ENCODE data around the gene ADAMTS13. TPM values are rescaled to one million over a fixed set of nuclear protein-coding genes. Genes with fewer than 3 reads are reported as not detected.

ADAMTS13 gene
- total RNA-seq, 1 experiment from 2014 or later = 4.7 TPM

- CTCF ChIA-PET = no interaction called here
- no peak overlapping the region for H3K4me3 Mint-ChIP-seq (ENCODE audit: low read depth, unreplicated experiment)
- peaks cover 39% of the 10 kb centered on the region for H3K27me3 Mint-ChIP-seq (ENCODE audit: unreplicated experiment)
- no peak for TF ChIP-seq CTCF (IDR thresholded peaks at IDR 0.05; ENCODE audit: unreplicated experiment)
- DNase-seq = no peak
- BruUV-seq (replicated peaks) = no TSS peak
- H3K4me1 Mint-ChIP-seq (ENCODE audit: low read depth, unreplicated experiment) = no peaks in the 10 kb centered on the region
- intact Hi-C loops (cut with micrococcal nuclease; ENCODE audit: unreplicated experiment) = no loop called here
- peaks cover 5% of the 10 kb centered on the region for H3K36me3 Mint-ChIP-seq (ENCODE audit: insufficient read depth, unreplicated experiment)
- no peaks in the 10 kb centered on the region for H3K9me3 Mint-ChIP-seq (ENCODE audit: low read depth, unreplicated experiment)
- H3K27ac Mint-ChIP-seq (ENCODE audit: unreplicated experiment) = no peak overlapping the region
Observed at GRCh38 chr9:133397895-133398294, 24.3 kb upstream of the ADAMTS13 start.

DNA sequence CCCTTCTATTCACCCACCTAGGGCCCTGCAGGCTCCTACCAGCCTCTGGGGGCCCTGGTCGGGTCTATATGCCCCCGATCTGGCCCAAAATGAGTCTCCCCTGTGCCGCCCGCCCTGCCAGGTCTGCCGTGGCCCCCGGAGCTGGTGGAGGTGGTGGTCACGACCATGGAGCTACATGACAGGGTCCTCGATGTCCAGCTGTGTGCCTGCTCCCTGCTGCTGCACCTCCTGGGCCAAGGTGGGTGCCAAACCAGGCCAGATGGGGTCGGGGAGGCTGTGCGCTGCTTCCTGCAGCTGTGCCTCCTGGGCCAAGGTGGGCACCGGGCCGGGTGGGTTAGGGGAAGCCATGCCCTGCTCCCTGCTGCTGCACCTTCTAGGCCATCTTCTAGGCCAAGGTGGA lies 21.9 kb upstream of the ADAMTS13 start:
- CTCF ChIA-PET = no interaction called here
- Mint-ChIP-seq H3K4me1 (ENCODE audit: low read depth, unreplicated experiment) (no peaks in the 10 kb centered on the region), H3K4me3 (ENCODE audit: low read depth, unreplicated experiment) (no peak overlapping the region), H3K27me3 (ENCODE audit: unreplicated experiment) (peaks cover 20% of the 10 kb centered on the region), H3K9me3 (ENCODE audit: low read depth, unreplicated experiment) (no peaks in the 10 kb centered on the region), H3K36me3 (ENCODE audit: insufficient read depth, unreplicated experiment) (peaks cover 12% of the 10 kb centered on the region), H3K27ac (ENCODE audit: unreplicated experiment) (no peak overlapping the region)
- no TSS peak for BruUV-seq (replicated peaks)
- intact Hi-C loops (cut with micrococcal nuclease; ENCODE audit: unreplicated experiment) = loop anchor here (5.0 to 10.0 kb wide), 2 partner anchors 55 to 213 kb away; partner anchors contain the start of genes MED22 and RPL7A
- no peak for DNase-seq
- no peak for TF ChIP-seq CTCF (IDR thresholded peaks at IDR 0.05; ENCODE audit: unreplicated experiment)

GRCh38 chr9:133401588-133401987 lies 20.6 kb upstream of the ADAMTS13 start:
- peaks cover 13% of the 10 kb centered on the region for H3K27me3 Mint-ChIP-seq (ENCODE audit: unreplicated experiment)
- CTCF ChIA-PET = no interaction called here
- no TSS peak for BruUV-seq (replicated peaks)
- DNase-seq = no peak
- no peaks in the 10 kb centered on the region for H3K4me1 Mint-ChIP-seq (ENCODE audit: low read depth, unreplicated experiment)
- no peak overlapping the region for H3K27ac Mint-ChIP-seq (ENCODE audit: unreplicated experiment)
- intact Hi-C loops (cut with micrococcal nuclease; ENCODE audit: unreplicated experiment) = loop anchor here (5.0 to 10.0 kb wide), 2 partner anchors 57 to 214 kb away; partner anchors contain the start of genes MED22 and RPL7A
- H3K4me3 Mint-ChIP-seq (ENCODE audit: low read depth, unreplicated experiment) = no peak overlapping the region
- peaks cover 12% of the 10 kb centered on the region for H3K36me3 Mint-ChIP-seq (ENCODE audit: insufficient read depth, unreplicated experiment)
- no peaks in the 10 kb centered on the region for H3K9me3 Mint-ChIP-seq (ENCODE audit: low read depth, unreplicated experiment)
- TF ChIP-seq CTCF (IDR thresholded peaks at IDR 0.05; ENCODE audit: unreplicated experiment) = no peak

DNA sequence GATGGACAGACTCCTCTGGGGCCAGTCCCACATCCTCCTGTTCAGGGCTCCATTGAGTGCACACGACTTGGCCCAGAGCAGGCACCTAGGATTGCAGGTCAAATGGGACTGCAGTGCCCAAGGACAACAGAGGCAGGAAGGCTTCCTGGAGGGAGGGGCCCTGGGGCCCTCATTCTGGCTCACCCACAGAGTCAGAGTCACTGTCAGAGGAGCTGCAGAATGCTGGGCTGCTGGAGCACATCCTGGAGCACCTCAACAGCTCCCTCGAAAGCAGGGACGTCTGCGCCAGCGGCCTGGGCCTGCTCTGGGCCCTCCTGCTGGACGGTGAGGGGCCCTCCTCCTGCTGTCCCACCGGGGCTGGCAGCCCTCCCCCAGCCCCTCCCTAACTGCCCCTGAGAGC lies 19.5 kb upstream of the ADAMTS13 start:
- Mint-ChIP-seq H3K27me3 (ENCODE audit: unreplicated experiment) (peaks cover 3% of the 10 kb centered on the region), H3K4me3 (ENCODE audit: low read depth, unreplicated experiment) (no peak overlapping the region), H3K36me3 (ENCODE audit: insufficient read depth, unreplicated experiment) (peaks cover 12% of the 10 kb centered on the region), H3K27ac (ENCODE audit: unreplicated experiment) (no peak overlapping the region), H3K9me3 (ENCODE audit: low read depth, unreplicated experiment) (no peaks in the 10 kb centered on the region), H3K4me1 (ENCODE audit: low read depth, unreplicated experiment) (no peaks in the 10 kb centered on the region)
- intact Hi-C loops (cut with micrococcal nuclease; ENCODE audit: unreplicated experiment) = loop anchor here (5.0 to 10.0 kb wide), 2 partner anchors 58 to 215 kb away; partner anchors contain the start of genes MED22 and RPL7A
- no TSS peak for BruUV-seq (replicated peaks)
- no peak for DNase-seq
- CTCF ChIA-PET = no interaction called here
- TF ChIP-seq CTCF (IDR thresholded peaks at IDR 0.05; ENCODE audit: unreplicated experiment) = no peak
